ENCODE results near the gene UBL4A.

The UBL4A gene

GRCh38 chrX:154486396-154487207, at the start of gene UBL4A:
UBL4A (minus strand) TSS chrX:154486615; CDS start chrX:154486584, 31 bp downstream.
- H3K9me3 ChIP-seq (ENCODE audit: control insufficient read depth, insufficient read depth, low read length) = peaks cover 5% of the 10 kb centered on the region
- peak within 1 kb of the TSS; percentile 53 for H3K4me3 ChIP-seq (ENCODE audit: low read depth, low read length)
- H3K9ac ChIP-seq (ENCODE audit: low read depth, low read length) = no peak within 1 kb of the TSS
- peaks cover 4% of the 10 kb centered on the region for H3K4me1 ChIP-seq (ENCODE audit: control insufficient read depth, insufficient read depth, low read length)
- peaks cover 4% of the 10 kb centered on the region for H3K27me3 ChIP-seq (ENCODE audit: control insufficient read depth, insufficient read depth, low read length)
- peaks cover 13% of the 10 kb centered on the region for H3K36me3 ChIP-seq (ENCODE audit: control insufficient read depth, insufficient read depth, low read length)

- Histone ChIP-seq H3K9ac (ENCODE audit: low read depth, low read length) (no peak overlapping the region), H3K27me3 (ENCODE audit: control insufficient read depth, insufficient read depth, low read length) (no peaks in the 10 kb centered on the region), H3K4me1 (ENCODE audit: control insufficient read depth, insufficient read depth, low read length) (no peaks in the 10 kb centered on the region), H3K4me3 (ENCODE audit: low read depth, low read length) (no peak overlapping the region), H3K9me3 (ENCODE audit: control insufficient read depth, insufficient read depth, low read length) (peaks cover 4% of the 10 kb centered on the region), H3K36me3 (ENCODE audit: control insufficient read depth, insufficient read depth, low read length) (peaks cover 24% of the 10 kb centered on the region)
These were observed 49.5 kb upstream of the UBL4A start for GRCh38 chrX:154535892-154536291.

- H3K4me3 ChIP-seq (ENCODE audit: low read depth, low read length) = no peak overlapping the region
- H3K36me3 ChIP-seq (ENCODE audit: control insufficient read depth, insufficient read depth, low read length) = peaks cover 24% of the 10 kb centered on the region
- peaks cover 4% of the 10 kb centered on the region for H3K9me3 ChIP-seq (ENCODE audit: control insufficient read depth, insufficient read depth, low read length)
- H3K4me1 ChIP-seq (ENCODE audit: control insufficient read depth, insufficient read depth, low read length) = no peaks in the 10 kb centered on the region
- no peak overlapping the region for H3K9ac ChIP-seq (ENCODE audit: low read depth, low read length)
- no peaks in the 10 kb centered on the region for H3K27me3 ChIP-seq (ENCODE audit: control insufficient read depth, insufficient read depth, low read length)
These were observed 48.3 kb upstream of the UBL4A start for GRCh38 chrX:154534526-154535322.

- Histone ChIP-seq H3K9ac (ENCODE audit: low read depth, low read length) (no peak overlapping the region), H3K4me1 (ENCODE audit: control insufficient read depth, insufficient read depth, low read length) (no peaks in the 10 kb centered on the region), H3K9me3 (ENCODE audit: control insufficient read depth, insufficient read depth, low read length) (peaks cover 4% of the 10 kb centered on the region), H3K27me3 (ENCODE audit: control insufficient read depth, insufficient read depth, low read length) (no peaks in the 10 kb centered on the region), H3K36me3 (ENCODE audit: control insufficient read depth, insufficient read depth, low read length) (peaks cover 24% of the 10 kb centered on the region), H3K4me3 (ENCODE audit: low read depth, low read length) (no peak overlapping the region)
These were observed 46.3 kb upstream of the UBL4A start for GRCh38 chrX:154532690-154533089.

- H3K4me3 ChIP-seq (ENCODE audit: low read depth, low read length) = no peak overlapping the region
- H3K9me3 ChIP-seq (ENCODE audit: control insufficient read depth, insufficient read depth, low read length) = peaks cover 7% of the 10 kb centered on the region
- H3K4me1 ChIP-seq (ENCODE audit: control insufficient read depth, insufficient read depth, low read length) = peaks cover 5% of the 10 kb centered on the region
- H3K9ac ChIP-seq (ENCODE audit: low read depth, low read length) = no peak overlapping the region
- no peaks in the 10 kb centered on the region for H3K27me3 ChIP-seq (ENCODE audit: control insufficient read depth, insufficient read depth, low read length)
- H3K36me3 ChIP-seq (ENCODE audit: control insufficient read depth, insufficient read depth, low read length) = peaks cover 24% of the 10 kb centered on the region
These were observed 45.2 kb upstream of the UBL4A start for GRCh38 chrX:154531626-154532025.

GRCh38 chrX:154530286-154530685, 43.9 kb upstream of the UBL4A start:
- Histone ChIP-seq H3K36me3 (ENCODE audit: control insufficient read depth, insufficient read depth, low read length) (peaks cover 20% of the 10 kb centered on the region), H3K27me3 (ENCODE audit: control insufficient read depth, insufficient read depth, low read length) (no peaks in the 10 kb centered on the region), H3K9ac (ENCODE audit: low read depth, low read length) (no peak overlapping the region), H3K4me1 (ENCODE audit: control insufficient read depth, insufficient read depth, low read length) (peaks cover 5% of the 10 kb centered on the region), H3K9me3 (ENCODE audit: control insufficient read depth, insufficient read depth, low read length) (peaks cover 7% of the 10 kb centered on the region), H3K4me3 (ENCODE audit: low read depth, low read length) (no peak overlapping the region)

GRCh38 chrX:154529206-154529612, 42.8 kb upstream of the UBL4A start:
- H3K36me3 ChIP-seq (ENCODE audit: control insufficient read depth, insufficient read depth, low read length) = peaks cover 18% of the 10 kb centered on the region

GRCh38 chrX:154526901-154527675, 40.7 kb upstream of the UBL4A start:
- Histone ChIP-seq H3K9me3 (ENCODE audit: control insufficient read depth, insufficient read depth, low read length) (peaks cover 3% of the 10 kb centered on the region), H3K36me3 (ENCODE audit: control insufficient read depth, insufficient read depth, low read length) (peaks cover 7% of the 10 kb centered on the region), H3K4me1 (ENCODE audit: control insufficient read depth, insufficient read depth, low read length) (peaks cover 5% of the 10 kb centered on the region), H3K27me3 (ENCODE audit: control insufficient read depth, insufficient read depth, low read length) (no peaks in the 10 kb centered on the region), H3K4me3 (ENCODE audit: low read depth, low read length) (peak overlapping the region; percentile 46), H3K9ac (ENCODE audit: low read depth, low read length) (no peak overlapping the region)

More at GRCh38 chrX:154529206-154529612, 42.8 kb upstream of the UBL4A start:
- Histone ChIP-seq H3K4me3 (ENCODE audit: low read depth, low read length) (no peak overlapping the region), H3K9ac (ENCODE audit: low read depth, low read length) (no peak overlapping the region), H3K27me3 (ENCODE audit: control insufficient read depth, insufficient read depth, low read length) (no peaks in the 10 kb centered on the region), H3K9me3 (ENCODE audit: control insufficient read depth, insufficient read depth, low read length) (peaks cover 7% of the 10 kb centered on the region), H3K4me1 (ENCODE audit: control insufficient read depth, insufficient read depth, low read length) (peaks cover 5% of the 10 kb centered on the region)

GRCh38 chrX:154525606-154526490, 39.4 kb upstream of the UBL4A start:
- Histone ChIP-seq H3K27me3 (ENCODE audit: control insufficient read depth, insufficient read depth, low read length) (no peaks in the 10 kb centered on the region), H3K4me3 (ENCODE audit: low read depth, low read length) (no peak overlapping the region), H3K36me3 (ENCODE audit: control insufficient read depth, insufficient read depth, low read length) (peaks cover 2% of the 10 kb centered on the region), H3K9ac (ENCODE audit: low read depth, low read length) (no peak overlapping the region), H3K4me1 (ENCODE audit: control insufficient read depth, insufficient read depth, low read length) (peaks cover 5% of the 10 kb centered on the region), H3K9me3 (ENCODE audit: control insufficient read depth, insufficient read depth, low read length) (peaks cover 3% of the 10 kb centered on the region)

GRCh38 chrX:154519389-154519788, 33.0 kb upstream of the UBL4A start:
- H3K4me1 ChIP-seq (ENCODE audit: control insufficient read depth, insufficient read depth, low read length) = peaks cover 2% of the 10 kb centered on the region
- no peaks in the 10 kb centered on the region for H3K9me3 ChIP-seq (ENCODE audit: control insufficient read depth, insufficient read depth, low read length)
- H3K27me3 ChIP-seq (ENCODE audit: control insufficient read depth, insufficient read depth, low read length) = no peaks in the 10 kb centered on the region

More at GRCh38 chrX:154519389-154519788, 33.0 kb upstream of the UBL4A start:
- H3K4me3 ChIP-seq (ENCODE audit: low read depth, low read length) = no peak overlapping the region
- no peak overlapping the region for H3K9ac ChIP-seq (ENCODE audit: low read depth, low read length)
- no peaks in the 10 kb centered on the region for H3K36me3 ChIP-seq (ENCODE audit: control insufficient read depth, insufficient read depth, low read length)
